ENCODE measurements around the gene APBB1IP. TPM values are rescaled to one million over a fixed set of nuclear protein-coding genes. Genes with fewer than 3 reads are reported as not detected.
"Not testable (repeated sequence)": the region's sequence is repeated elsewhere in the genome, so short reads cannot be mapped to it uniquely, and the experiment has no call there.

Gene APBB1IP
- polyA plus RNA-seq, 12 donors, result 1.2 to 9.5 (median 1.9) TPM; not detected in 1

- DNase-seq, result no peak
These were observed 3.5 kb downstream of the APBB1IP start for GRCh38 chr10:26441491-26442214.

- DNase-seq, result no peak
These were observed 7.4 kb downstream of the APBB1IP start for GRCh38 chr10:26445411-26446031.

- DNase-seq, result no peak
These were observed 8.1 kb downstream of the APBB1IP start for GRCh38 chr10:26446258-26446657.

- DNase-seq, result no peak
These were observed 10.2 kb downstream of the APBB1IP start for GRCh38 chr10:26448292-26448691.

GRCh38 chr10:26448706-26449435 lies 10.7 kb downstream of the APBB1IP start:
- no peak for DNase-seq

DNA sequence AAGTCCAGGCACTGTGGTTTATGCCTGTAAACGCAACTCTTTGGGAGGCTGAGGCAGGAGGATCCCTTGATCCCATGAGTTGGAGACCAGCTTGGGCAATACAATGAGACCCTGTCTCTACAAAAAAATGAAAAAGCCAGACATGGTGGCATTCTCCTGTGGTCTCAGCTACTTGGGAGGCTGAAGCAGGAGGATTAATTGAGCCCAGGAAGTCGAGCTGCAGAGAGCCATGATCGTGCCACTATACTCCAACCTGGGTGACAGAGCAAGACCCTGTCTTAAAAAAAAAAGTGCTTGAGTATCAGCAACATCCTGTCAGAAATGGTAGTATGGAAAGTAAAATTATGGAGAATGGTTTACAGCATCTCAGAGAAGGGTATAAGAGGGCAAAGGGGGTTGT lies 11.6 kb downstream of the APBB1IP start:
- DNase-seq, result no peak

- no peak for DNase-seq
These were observed 13.8 kb downstream of the APBB1IP start for GRCh38 chr10:26451903-26452302.

- no peak for DNase-seq
These were observed 15.7 kb downstream of the APBB1IP start for GRCh38 chr10:26453850-26454249.

DNA sequence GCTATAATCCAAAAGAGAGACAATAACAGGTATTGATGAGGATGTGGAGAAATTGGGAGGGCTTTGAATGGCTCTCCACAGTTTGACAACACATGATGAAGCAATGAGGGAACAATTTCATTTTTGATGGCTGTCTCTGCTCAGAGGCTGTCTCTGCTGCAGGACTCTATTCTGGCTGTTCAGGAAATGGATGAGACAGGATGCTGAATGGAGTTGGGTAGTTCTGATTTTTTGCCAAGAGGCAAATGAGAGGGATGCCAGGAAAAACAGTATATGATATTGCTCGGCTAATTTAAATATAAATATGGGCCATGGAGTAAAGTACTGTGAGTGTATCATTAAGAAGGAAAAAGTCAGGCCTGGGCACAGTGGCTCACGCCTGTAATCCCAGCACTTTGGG lies 16.8 kb downstream of the APBB1IP start:
- no peak for DNase-seq

DNA sequence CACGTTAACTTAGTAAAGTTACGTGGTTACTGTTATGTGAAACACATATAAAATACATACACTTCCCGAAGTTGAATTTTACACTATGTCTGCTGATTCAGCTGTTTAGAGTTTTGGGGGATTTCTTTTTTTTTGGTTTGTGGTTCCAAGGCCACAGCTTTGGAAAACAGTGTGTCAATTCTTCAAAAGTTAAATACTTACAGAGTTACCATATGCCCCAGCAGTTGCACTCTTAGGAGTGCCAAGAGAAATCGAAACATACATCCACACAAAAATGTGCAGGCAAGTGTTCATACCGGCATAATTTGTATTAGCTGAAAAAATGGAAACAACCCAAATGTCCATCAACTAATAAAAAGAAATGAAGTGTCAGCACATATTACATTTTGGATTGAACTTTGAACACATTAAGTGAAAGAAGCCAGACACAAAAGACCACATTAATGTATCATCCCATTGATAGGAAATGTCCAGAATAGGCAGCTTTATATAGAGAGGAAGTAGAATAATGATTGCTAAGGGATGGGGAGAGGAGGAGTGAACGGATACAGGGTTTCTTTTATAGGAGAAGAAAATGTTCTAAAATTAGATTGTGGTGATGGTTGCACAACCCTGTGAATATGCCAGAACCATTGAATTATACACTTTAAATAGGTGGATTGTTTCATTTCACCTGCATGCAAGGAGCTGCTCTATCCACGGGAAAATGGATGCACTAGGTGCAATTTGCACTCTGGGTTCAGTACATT lies 17.6 kb downstream of the APBB1IP start:
- no peak for DNase-seq

- no peak for DNase-seq
These were observed 18.9 kb downstream of the APBB1IP start for GRCh38 chr10:26457088-26457487.

DNA sequence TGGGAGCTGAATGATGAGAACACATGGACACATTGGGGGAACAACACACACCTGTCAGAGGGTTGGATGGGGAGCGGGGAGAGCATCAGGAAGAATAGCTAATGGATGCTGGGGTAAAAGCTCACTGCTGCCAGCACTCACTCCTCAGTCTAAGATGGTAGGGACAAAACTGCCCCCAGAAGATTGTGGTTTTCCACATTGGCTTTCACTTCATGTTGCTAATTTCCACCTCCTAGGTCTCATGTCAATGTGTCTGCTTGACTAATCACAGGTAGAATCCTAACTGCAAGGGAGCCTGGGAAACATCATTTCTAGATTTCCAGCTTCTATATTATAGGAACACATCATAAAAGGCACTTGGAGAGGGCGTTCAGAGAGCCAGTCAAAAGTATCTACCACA lies 22.6 kb downstream of the APBB1IP start:
- DNase-seq, result no peak

DNA sequence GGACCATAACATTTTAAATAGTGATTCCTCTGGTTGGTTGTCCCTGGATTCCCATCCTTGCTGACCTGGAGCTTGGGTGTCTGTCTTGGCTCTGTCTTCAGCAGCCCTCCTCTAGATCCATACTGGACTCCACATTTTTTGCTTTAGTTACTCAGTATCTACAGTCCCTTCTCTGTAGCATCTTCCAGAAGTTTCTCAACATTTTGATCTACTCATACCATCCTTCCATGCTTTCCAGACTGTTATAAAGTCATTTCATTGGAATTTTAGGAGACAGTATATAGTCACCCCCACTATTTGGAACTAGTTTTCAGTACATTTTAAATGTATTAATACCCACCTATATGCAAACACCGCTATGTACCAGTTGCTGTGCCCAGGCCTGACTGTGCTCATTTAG lies 25.8 kb downstream of the APBB1IP start:
- DNase-seq, result no peak

GRCh38 chr10:26464632-26465280 lies 26.6 kb downstream of the APBB1IP start:
- no peak for DNase-seq

DNA sequence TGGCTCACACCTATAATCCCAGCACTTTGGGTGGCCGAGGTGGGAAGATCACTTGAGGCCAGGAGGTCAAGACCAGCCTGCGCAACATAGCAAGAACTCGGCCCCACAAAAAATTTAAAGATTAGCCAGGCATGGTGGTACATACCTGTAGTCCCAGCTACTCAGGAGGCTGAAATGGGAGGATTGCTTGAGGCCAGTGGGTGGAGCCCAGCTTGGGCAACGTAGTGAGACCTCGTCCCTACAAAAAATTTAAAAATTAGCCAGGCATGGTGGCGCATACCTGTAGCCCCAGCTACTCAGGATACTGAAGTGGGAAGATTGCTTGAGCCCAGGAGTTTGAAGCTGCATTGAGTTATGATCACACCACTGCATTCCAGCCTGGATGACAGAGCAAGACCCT lies 28.4 kb downstream of the APBB1IP start:
- not testable (repeated sequence) for DNase-seq

- no peak for DNase-seq
These were observed 29.5 kb downstream of the APBB1IP start for GRCh38 chr10:26467639-26468038.

- no peak for DNase-seq
These were observed 30.1 kb downstream of the APBB1IP start for GRCh38 chr10:26468291-26468690.

DNA sequence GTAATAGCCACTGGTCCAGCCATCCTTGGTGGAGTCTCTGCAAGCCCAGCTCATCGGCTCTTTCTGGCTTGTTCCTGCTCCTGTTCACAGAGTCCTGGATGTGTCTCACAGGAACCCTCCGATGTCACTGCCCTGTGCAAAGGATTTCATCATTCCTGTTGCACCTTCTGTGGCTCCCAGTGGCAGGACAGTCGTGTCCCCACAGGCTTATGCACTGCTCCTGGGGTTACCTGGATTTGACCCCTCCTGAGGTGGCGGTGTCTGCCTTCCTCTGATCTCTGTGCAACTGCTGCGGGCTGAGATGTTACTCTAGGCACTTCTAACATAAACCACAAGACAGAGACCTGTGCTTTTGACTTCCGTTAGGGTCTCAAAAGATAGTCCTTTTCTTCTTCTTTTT lies 30.6 kb downstream of the APBB1IP start:
- DNase-seq, result no peak

DNA sequence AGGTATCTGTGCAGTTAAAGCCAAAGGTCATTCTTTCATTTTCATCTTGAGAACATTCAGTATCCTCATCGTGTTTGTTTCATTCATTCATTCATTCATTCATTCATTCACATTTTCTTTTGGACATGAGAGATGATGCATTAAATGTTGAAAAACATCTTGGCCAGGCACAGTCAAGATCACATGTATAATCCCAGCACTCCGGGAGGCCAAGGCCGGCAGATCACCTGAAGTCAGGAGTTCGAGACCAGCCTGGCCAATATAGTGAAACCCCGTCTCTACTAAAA lies 34.3 kb downstream of the APBB1IP start:
- DNase-seq, result no peak

DNA sequence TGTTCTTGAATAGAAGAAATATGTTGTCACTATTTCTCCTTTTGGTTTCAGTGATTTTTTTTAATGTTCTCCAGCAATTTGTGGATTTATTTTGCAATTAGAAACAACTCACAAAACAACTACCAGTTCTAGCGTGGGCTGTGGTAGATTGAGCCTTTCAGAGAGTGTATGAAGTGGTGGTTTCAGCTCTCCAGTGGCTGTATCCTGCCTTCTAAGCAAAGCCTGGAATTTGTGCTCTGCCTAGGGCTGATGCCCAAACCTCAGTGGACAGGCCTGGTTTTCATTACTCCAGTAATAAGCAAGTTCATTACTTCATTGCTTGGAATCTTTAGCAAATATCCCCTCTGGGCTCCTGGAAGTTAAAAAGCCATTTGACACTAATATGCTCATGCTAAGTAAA lies 35.9 kb downstream of the APBB1IP start:
- no peak for DNase-seq

DNA sequence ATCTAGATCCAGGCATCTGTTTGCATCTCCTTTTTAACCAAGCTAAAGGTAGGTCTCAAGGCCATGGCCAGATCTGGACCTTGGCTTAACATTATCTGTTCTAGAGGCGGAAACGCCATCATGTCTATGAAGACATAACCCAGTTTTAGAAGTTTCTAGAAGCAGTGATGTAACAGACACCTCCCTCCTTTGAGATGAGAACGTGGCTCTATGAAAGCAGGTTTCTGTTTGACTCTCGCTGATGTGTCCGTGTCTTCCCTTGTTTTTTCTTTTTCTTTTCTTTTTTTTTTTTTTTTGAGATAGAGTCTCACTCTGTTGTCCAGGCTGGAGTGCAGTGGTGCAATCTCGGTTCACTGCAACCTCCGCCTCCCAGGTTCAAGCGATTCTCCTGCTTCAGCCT lies 36.7 kb downstream of the APBB1IP start:
- not testable (repeated sequence) for DNase-seq

DNA sequence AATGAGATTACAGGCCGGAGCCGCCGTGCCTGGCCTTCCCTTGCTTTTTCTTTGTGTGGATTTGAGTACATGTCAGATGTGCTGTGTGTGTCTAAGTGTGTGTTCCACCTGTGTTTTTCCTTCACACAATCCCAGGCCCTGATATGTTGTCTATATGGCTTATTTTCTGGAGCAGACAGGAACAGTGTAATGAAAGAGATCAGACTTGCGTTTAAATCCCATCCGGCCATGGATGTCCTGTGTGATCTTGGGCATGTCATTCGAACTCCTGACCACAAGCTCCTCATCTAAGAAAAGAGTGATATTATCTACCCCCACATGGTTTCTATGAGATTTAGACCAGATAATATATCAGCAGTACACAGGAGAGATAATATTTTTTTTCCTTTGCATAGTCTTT lies 37.2 kb downstream of the APBB1IP start:
- DNase-seq, result no peak

Data from muscle of arm (tissue), 12 donors.